ENCODE results near the gene WT1.

WT1 gene

DNA sequence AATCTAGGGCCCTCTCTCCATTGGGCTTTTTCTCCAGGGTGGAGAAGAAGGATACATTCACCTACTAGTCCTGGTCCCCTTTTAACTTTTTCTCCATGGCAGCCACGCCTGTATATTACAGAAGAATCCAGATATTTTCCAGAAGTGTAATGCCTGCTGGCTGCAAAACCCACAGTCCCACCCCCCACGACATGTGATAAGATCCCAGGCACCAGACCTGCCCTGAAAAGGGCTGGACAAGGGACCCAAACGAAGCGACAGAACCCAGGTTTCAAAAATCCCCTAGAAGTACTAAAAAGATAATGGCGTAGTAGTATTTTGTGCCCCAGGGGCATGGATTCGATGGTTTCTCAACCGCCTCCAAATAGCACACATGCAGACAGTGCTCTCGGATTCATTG, 2.8 kb downstream of the WT1 start:
- Histone ChIP-seq H3K36me3 (replicated peaks; ENCODE audit: low read depth, low read length) (no peaks in the 10 kb centered on the region), H3K4me3 (ENCODE audit: low read length) (no peak overlapping the region), H3K4me1 (ENCODE audit: low read length) (no peaks in the 10 kb centered on the region), H3K9me3 (ENCODE audit: insufficient read depth, low read length) (peaks cover 3% of the 10 kb centered on the region; the same call in 1 of the 2 replicates), H3K27me3 (ENCODE audit: low read depth, low read length) (no peaks in the 10 kb centered on the region), H3K9ac (ENCODE audit: low read length) (no peak overlapping the region), H4K20me1 (ENCODE audit: insufficient read depth, low read length) (no peaks in the 10 kb centered on the region), H3K79me2 (ENCODE audit: low read length) (no peaks in the 10 kb centered on the region), H3K4me2 (ENCODE audit: low read length) (no peak overlapping the region), H2AFZ (ENCODE audit: low read depth, low read length) (no peak overlapping the region), H3K27ac (ENCODE audit: low read length) (no peak overlapping the region)
- TF ChIP-seq, protein P1, sequence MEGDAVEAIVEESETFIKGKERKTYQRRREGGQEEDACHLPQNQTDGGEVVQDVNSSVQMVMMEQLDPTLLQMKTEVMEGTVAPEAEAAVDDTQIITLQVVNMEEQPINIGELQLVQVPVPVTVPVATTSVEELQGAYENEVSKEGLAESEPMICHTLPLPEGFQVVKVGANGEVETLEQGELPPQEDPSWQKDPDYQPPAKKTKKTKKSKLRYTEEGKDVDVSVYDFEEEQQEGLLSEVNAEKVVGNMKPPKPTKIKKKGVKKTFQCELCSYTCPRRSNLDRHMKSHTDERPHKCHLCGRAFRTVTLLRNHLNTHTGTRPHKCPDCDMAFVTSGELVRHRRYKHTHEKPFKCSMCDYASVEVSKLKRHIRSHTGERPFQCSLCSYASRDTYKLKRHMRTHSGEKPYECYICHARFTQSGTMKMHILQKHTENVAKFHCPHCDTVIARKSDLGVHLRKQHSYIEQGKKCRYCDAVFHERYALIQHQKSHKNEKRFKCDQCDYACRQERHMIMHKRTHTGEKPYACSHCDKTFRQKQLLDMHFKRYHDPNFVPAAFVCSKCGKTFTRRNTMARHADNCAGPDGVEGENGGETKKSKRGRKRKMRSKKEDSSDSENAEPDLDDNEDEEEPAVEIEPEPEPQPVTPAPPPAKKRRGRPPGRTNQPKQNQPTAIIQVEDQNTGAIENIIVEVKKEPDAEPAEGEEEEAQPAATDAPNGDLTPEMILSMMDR (IDR thresholded peaks at IDR 0.05; ENCODE audit: low read depth, low read length): no peak
- TF ChIP-seq EZH2phosphoT487 (IDR thresholded peaks at IDR 0.05; ENCODE audit: low read depth): no peak

DNA sequence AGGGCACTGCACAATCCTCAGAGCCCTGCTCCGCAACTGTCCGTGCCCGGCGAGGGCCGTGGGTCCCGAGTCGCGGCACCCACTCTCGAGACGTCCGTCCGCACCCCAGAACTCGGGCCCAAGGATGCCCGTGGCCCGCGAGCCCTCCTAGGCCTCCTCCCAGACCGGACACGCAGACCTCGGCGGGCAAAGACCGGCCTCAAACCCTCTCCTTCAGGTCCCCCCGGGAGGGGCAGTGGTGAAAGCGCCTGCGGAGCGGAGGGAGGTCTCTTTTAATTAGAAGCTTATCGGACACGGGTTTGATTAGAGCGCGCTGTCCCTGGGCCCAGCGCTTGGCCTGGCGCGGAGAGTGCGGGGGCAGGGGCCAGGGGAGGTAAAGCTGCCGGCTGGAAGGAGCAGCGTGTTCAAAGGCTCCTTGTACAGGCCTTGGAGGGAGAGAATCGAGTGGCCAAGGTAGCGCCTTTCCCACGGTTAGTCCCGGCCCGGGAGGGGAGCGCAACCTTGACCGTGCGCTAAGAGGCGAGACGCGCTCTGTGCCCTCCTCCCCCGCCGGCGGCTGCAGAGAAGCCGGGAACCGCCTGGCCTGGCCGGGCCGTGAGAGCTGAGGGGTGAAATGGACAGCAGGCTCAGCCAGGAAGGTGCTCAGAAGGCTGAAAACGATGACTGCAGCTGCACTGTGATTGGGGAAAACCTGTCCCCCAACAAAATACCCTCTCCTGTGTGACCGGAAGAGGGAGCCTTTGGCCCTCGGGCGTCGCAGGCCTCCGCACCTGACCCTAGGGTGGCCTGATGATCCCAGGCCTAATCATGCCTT, 4.6 kb downstream of the WT1 start:
- Histone ChIP-seq H3K36me3 (replicated peaks; ENCODE audit: low read depth, low read length) (no peaks in the 10 kb centered on the region), H3K4me1 (ENCODE audit: low read length) (no peaks in the 10 kb centered on the region), H3K27ac (ENCODE audit: low read length) (no peak overlapping the region), H3K4me2 (ENCODE audit: low read length) (no peak overlapping the region), H3K4me3 (ENCODE audit: low read length) (no peak overlapping the region), H3K9ac (ENCODE audit: low read length) (no peak overlapping the region), H4K20me1 (ENCODE audit: insufficient read depth, low read length) (no peaks in the 10 kb centered on the region), H2AFZ (ENCODE audit: low read depth, low read length) (no peak overlapping the region), H3K9me3 (ENCODE audit: insufficient read depth, low read length) (peaks cover 3% of the 10 kb centered on the region; the same call in 1 of the 2 replicates), H3K27me3 (ENCODE audit: low read depth, low read length) (no peaks in the 10 kb centered on the region), H3K79me2 (ENCODE audit: low read length) (no peaks in the 10 kb centered on the region)
- TF ChIP-seq EZH2phosphoT487 (IDR thresholded peaks at IDR 0.05; ENCODE audit: low read depth): no peak

DNA sequence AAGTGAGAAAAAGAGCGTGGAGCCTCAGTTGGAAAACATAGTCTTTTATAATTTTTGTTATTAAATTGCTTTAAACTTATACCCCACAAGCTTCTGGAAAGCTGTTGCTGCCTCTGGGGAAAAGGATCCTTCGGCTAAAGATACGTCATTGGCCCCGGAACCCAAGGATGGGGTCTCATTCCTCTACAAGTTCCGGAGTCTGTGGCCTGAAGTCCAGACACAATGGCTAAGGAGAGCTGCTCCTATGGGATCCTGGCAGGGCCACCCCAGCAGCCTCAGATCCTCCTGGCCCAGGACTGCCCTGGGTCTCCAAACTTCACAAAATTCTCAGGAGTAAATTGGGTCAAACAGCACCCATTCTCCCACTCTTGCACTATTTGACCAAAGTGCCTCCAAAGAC, 5.9 kb downstream of the WT1 start:
- Histone ChIP-seq H3K4me1 (ENCODE audit: low read length) (no peaks in the 10 kb centered on the region), H3K27ac (ENCODE audit: low read length) (no peak overlapping the region), H3K9ac (ENCODE audit: low read length) (no peak overlapping the region), H3K9me3 (ENCODE audit: insufficient read depth, low read length) (peaks cover 1% of the 10 kb centered on the region; the same call in 1 of the 2 replicates), H2AFZ (ENCODE audit: low read depth, low read length) (no peak overlapping the region), H4K20me1 (ENCODE audit: insufficient read depth, low read length) (no peaks in the 10 kb centered on the region), H3K36me3 (replicated peaks; ENCODE audit: low read depth, low read length) (no peaks in the 10 kb centered on the region), H3K4me2 (ENCODE audit: low read length) (no peak overlapping the region), H3K4me3 (ENCODE audit: low read length) (no peak overlapping the region), H3K27me3 (ENCODE audit: low read depth, low read length) (no peaks in the 10 kb centered on the region), H3K79me2 (ENCODE audit: low read length) (no peaks in the 10 kb centered on the region)
- TF ChIP-seq EZH2phosphoT487 (IDR thresholded peaks at IDR 0.05; ENCODE audit: low read depth): no peak
- TF ChIP-seq, protein P1 (IDR thresholded peaks at IDR 0.05; ENCODE audit: low read depth, low read length): no peak

DNA sequence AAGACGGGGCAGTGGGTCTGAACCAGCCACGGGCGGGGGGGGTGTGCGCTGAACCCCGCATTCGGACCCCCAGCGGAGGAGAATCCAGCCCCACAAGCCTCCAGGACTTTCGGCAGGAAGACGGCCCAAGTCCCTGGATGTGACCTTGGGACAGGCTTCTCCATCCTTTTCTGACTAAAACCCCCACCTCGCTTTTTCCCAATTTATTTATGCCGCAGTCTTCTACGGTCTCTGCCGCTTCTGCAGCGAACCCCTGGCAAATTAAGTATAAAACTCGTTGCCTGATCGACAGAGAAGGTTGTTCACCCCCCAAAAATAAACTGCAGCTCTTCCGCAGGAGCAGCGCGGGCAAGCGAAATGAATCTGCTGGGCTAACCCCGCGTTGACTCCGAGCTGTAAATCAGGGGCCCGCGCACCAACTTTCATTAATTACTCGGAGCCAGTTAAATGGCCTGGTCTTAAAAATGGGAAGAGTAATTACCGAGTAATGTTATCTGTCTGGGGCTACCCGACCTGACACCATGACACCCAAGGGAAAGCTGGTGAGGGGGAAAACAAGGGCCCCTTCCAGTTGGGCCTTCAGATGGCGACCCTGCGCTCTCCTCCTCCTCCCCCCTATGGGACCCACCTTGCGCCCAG, 6.6 kb downstream of the WT1 start:
- H3K27me3 ChIP-seq (ENCODE audit: low read depth, low read length): no peaks in the 10 kb centered on the region

More for the DNA sequence above, 6.6 kb downstream of the WT1 start:
- Histone ChIP-seq H3K79me2 (ENCODE audit: low read length) (no peaks in the 10 kb centered on the region), H3K4me3 (ENCODE audit: low read length) (no peak overlapping the region), H2AFZ (ENCODE audit: low read depth, low read length) (no peak overlapping the region), H3K9me3 (ENCODE audit: insufficient read depth, low read length) (no peaks in the 10 kb centered on the region), H3K4me1 (ENCODE audit: low read length) (no peaks in the 10 kb centered on the region), H4K20me1 (ENCODE audit: insufficient read depth, low read length) (no peaks in the 10 kb centered on the region), H3K4me2 (ENCODE audit: low read length) (no peak overlapping the region), H3K9ac (ENCODE audit: low read length) (no peak overlapping the region), H3K36me3 (replicated peaks; ENCODE audit: low read depth, low read length) (no peaks in the 10 kb centered on the region), H3K27ac (ENCODE audit: low read length) (no peak overlapping the region)
- TF ChIP-seq EZH2phosphoT487 (IDR thresholded peaks at IDR 0.05; ENCODE audit: low read depth): no peak
- TF ChIP-seq, protein P1 (IDR thresholded peaks at IDR 0.05; ENCODE audit: low read depth, low read length): no peak

Data from OCI-LY3 (cell line).